Glomerular endothelial cell (primary cell): ENCODE measurements around the gene PCDHB4. TPM values are rescaled to one million over a fixed set of nuclear protein-coding genes. Genes with fewer than 3 reads are reported as not detected.
A peak's percentile ranks its signal among the peaks of the same experiment; 100 is the strongest.
"Not testable (repeated sequence)": the region's sequence is repeated elsewhere in the genome, so short reads cannot be mapped to it uniquely, and the experiment has no call there.

ENCODE experiments used
- DNase-seq: peaks from one replicate; pipeline ENCODE4 v3.0.0-alpha.2; 2011; ENCODE audit warnings: low read depth, low spot score; ENCODE audit errors: extremely low read depth
- total RNA-seq: library from RNA; depleted of rRNA; stranded (reverse); fragments of >200 nt; gene quantifications from 2 replicates; pipeline ENCODE4 v1.2.3, GENCODE V29; 2015

PCDHB4 gene
- 0.10 and 0.53 TPM in 2 replicates for total RNA-seq

GRCh38 chr5:141121563-141121962 is at the start of gene PCDHB4:
PCDHB4 (plus strand) TSS chr5:141121818; CDS start chr5:141121999, 181 bp downstream.
- no peak for DNase-seq

GRCh38 chr5:141077826-141078225 is 43.8 kb upstream of the PCDHB4 start:
- no peak for DNase-seq

- no peak for DNase-seq
Measured at GRCh38 chr5:141082228-141082627, 39.4 kb upstream of the PCDHB4 start.

DNA sequence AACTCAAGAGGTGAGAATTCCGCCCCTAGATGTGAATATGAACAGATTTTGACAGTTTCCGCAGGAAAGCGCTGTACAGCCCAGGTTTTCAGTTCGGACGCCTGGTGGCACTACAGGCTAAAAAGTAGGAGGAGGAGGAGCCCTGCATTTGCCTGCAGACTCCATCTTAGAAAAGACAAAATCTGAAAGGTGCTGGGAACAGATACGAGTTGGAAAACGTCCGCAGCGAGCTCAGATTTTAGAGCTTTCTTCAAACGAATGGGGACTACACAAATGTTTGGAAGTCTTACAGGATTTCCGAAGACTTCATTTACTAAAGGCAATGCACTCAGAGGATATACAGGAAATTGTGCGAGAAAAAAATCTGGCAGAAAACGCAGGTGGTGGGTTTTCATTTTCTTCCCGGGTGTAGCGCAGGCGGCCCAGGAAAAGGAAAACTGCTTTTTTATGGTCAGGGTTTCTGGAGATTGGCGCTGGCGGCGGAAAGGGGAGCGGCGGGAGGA is 37.1 kb upstream of the PCDHB4 start:
- peak; percentile 3 for DNase-seq

- DNase-seq: no peak
Measured at GRCh38 chr5:141094481-141095262, 26.9 kb upstream of the PCDHB4 start, which contains the start of gene PCDHB2. PCDHB2 (plus strand) TSS chr5:141094615; CDS start chr5:141094791, 176 bp downstream.

GRCh38 chr5:141095263-141095641 is 26.4 kb upstream of the PCDHB4 start:
- no peak for DNase-seq

DNA sequence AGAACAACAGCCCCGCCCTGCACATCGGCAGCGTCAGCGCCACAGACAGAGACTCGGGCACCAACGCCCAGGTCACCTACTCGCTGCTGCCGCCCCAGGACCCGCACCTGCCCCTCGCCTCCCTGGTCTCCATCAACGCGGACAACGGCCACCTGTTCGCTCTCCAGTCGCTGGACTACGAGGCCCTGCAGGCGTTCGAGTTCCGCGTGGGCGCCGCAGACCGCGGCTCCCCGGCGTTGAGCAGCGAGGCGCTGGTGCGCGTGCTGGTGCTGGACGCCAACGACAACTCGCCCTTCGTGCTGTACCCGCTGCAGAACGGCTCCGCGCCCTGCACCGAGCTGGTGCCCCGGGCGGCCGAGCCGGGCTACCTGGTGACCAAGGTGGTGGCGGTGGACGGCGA is 25.4 kb upstream of the PCDHB4 start:
- not testable (repeated sequence) for DNase-seq

GRCh38 chr5:141096586-141096985 is 25.0 kb upstream of the PCDHB4 start:
- not testable (repeated sequence) for DNase-seq

DNA sequence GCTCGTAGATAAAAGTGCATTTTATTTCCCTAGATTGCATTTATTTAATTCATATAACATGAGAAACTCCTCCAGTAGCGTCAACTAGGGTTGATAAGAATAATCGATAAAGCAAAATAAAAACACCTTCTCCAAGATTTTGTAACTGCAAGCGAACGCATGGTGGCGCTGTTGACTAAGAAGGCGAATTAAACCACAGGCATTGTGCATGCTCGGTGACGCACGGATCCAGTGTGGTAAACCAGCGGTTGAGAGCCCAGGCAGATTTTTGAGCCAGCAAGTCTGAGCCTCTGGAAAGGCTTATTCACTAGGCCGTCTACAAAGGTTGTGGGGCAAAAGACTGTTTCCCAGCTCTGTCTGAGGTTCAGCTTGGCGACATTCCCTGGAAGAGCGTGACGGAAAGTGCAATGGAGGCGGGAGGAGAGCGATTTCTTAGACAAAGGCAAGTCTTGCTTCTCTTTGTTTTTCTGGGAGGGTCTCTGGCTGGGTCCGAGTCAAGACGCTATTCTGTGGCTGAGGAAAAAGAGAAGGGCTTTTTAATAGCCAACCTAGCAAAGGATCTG is 21.3 kb upstream of the PCDHB4 start, which contains the start of gene PCDHB3:
Gene PCDHB3 (plus strand): TSS at position 231 of the 563 bp plus-strand sequence. CDS start 177 bp downstream, at position 408.
- no peak for DNase-seq

DNA sequence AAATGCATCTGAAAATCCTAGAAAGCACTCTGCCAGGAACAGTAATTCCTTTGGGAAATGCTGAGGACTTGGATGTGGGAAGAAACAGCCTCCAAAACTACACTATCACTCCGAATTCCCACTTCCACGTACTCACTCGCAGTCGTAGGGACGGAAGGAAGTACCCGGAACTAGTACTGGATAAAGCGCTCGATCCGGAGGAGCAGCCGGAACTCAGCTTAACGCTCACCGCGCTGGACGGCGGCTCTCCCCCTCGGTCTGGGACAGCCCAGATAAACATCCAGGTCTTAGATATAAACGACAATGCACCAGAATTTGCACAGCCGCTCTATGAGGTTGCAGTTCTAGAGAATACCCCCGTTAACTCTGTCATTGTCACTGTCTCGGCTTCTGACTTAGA is 20.6 kb upstream of the PCDHB4 start:
- no peak for DNase-seq

GRCh38 chr5:141102070-141102469 is 19.5 kb upstream of the PCDHB4 start:
- not testable (repeated sequence) for DNase-seq

GRCh38 chr5:141102471-141102870 is 19.1 kb upstream of the PCDHB4 start:
- not testable (repeated sequence) for DNase-seq

GRCh38 chr5:141105350-141105749 is 16.3 kb upstream of the PCDHB4 start:
- no peak for DNase-seq

- DNase-seq: no peak
Measured at GRCh38 chr5:141119250-141119649, 2.4 kb upstream of the PCDHB4 start.

GRCh38 chr5:141121985-141122384 is 367 bp downstream of the PCDHB4 start:
- no peak for DNase-seq

DNA sequence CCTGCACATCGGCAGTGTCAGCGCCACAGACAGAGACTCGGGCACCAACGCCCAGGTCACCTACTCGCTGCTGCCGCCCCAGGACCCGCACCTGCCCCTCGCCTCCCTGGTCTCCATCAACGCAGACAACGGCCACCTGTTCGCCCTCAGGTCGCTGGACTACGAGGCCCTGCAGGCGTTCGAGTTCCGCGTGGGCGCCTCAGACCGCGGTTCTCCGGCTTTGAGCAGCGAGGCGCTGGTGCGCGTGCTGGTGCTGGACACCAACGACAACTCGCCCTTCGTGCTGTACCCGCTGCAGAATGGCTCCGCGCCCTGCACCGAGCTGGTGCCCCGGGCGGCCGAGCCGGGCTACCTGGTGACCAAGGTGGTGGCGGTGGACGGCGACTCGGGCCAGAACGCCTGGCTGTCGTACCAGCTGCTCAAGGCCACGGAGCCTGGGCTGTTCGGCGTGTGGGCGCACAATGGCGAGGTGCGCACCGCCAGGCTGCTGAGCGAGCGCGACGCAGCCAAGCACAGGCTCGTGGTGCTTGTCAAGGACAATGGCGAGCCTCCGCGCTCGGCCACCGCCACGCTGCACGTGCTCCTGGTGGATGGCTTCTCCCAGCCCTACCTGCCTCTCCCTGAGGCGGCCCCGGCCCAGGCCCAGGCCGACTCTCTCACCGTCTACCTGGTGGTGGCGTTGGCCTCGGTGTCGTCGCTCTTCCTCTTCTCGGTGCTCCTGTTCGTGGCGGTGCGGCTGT is 1.9 kb downstream of the PCDHB4 start:
- not testable (repeated sequence) for DNase-seq

DNA sequence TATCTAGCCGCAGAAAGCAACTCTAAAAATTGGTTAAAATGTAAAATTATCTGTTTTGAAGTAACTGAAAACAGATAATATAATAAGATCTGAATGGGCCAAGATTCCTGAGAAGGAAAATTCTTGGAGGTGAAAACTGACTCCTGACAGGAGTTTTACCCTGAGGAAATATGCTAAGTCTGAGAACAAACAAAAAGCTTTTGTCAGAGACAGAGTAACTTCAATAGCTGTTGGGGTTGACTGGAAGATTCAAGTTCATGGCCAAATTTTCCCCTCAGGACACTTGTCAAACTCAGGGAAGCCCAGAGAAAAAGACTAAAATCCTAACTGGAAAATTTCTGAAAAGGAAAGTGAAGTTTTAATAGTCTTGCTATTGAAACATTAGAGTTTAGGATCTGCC is 5.7 kb downstream of the PCDHB4 start:
- DNase-seq: no peak

DNA sequence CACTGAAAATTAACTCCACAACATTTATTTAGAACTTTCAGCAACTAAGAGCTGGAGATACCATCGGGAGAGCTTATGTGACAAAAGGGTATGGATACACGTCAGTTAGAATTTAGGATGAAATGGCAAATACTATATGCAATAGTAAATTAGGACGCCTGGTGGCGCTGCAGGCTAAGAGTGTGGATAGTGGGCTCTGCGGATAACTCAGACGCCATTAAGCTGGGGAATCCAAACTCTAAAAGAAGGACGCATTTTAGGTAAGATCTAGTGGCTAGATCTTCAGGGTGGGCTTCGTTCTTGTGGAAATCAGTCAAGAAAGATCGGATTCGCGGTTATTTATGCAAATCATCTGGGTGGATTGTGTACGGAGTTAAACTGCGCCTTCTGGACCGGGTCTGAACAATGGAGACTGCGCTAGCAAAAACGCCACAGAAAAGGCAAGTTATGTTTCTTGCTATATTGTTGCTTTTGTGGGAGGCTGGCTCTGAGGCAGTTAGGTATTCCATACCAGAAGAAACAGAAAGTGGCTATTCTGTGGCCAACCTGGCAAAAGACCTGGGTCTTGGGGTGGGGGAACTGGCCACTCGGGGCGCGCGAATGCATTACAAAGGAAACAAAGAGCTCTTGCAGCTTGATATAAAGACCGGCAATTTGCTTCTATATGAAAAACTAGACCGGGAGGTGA is 13.6 kb downstream of the PCDHB4 start, which contains the start of gene PCDHB5:
Gene PCDHB5 (plus strand): TSS at position 177 of the 688 bp plus-strand sequence. CDS start 229 bp downstream, at position 406.
- no peak for DNase-seq

DNA sequence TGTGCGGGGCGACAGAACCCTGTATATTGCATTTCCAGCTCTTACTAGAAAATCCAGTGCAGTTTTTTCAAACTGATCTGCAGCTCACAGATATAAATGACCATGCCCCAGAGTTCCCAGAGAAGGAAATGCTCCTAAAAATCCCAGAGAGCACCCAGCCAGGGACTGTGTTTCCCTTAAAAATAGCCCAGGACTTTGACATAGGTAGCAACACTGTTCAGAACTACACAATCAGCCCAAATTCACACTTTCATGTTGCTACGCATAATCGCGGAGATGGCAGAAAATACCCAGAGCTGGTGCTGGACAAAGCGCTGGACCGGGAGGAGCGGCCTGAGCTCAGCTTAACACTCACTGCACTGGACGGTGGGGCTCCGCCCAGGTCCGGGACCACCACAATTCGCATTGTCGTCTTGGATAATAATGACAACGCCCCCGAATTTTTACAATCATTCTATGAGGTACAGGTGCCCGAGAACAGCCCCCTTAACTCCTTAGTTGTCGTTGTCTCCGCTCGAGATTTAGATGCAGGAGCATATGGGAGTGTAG is 14.2 kb downstream of the PCDHB4 start:
- DNase-seq: no peak

GRCh38 chr5:141137346-141137745 is 15.7 kb downstream of the PCDHB4 start:
- not testable (repeated sequence) for DNase-seq
